K562 (cell line): ENCODE measurements around the gene KTI12. TPM values are rescaled to one million over a fixed set of nuclear protein-coding genes. Genes with fewer than 3 reads are reported as not detected.

ENCODE experiments used
- CAMTA2 ChIP-seq: fragments of 250-450 bp; sonication (Bioruptor Pico); conservative IDR thresholded peaks from 2 replicates; pipeline ENCODE4 v1.5.1; 2022
- CBFB ChIP-seq: sonication (generic); formaldehyde crosslinking; IDR thresholded peaks from 2 replicates; pipeline ENCODE4 v1.4.0; 2020; ENCODE audit warnings: mild to moderate bottlenecking, missing genetic modification reagents
- CC2D1A ChIP-seq: fragments of 450-650 bp; IDR thresholded peaks from 2 replicates; pipeline ENCODE4 v1.6.1; 2017; ENCODE audit warnings: mild to moderate bottlenecking
- CREB1 ChIP-seq, 2 experiments: sonication (generic) in 1 of 2; formaldehyde crosslinking in 1 of 2; IDR thresholded peaks; 2 replicates each; pipeline versions ENCODE4 v1.6.1 to v1.8.0; 2012 to 2022; ENCODE audit warnings: inconsistent platforms in 1 of 2, mild to moderate bottlenecking in 1 of 2, missing genetic modification reagents in 1 of 2, moderate library complexity in 1 of 2
- CREB3L1 ChIP-seq: fragments of 450-650 bp; IDR thresholded peaks from 2 replicates; pipeline ENCODE4 v1.6.1; 2014; ENCODE audit warnings: low read depth, mild to moderate bottlenecking, moderate library complexity, borderline replicate concordance
- EP300 ChIP-seq: IDR thresholded peaks from 2 replicates; pipeline ENCODE4 v1.6.1; 2012; ENCODE audit warnings: low read length, improper control_type of control experiment
- HNRNPL ChIP-seq: fragments of 200-400 bp; formaldehyde crosslinking; IDR thresholded peaks from 2 replicates; pipeline ENCODE4 v1.6.1; 2017; ENCODE audit warnings: low read depth, mild to moderate bottlenecking, low read length
- KLF6 ChIP-seq: fragments of 250-450 bp; sonication (Bioruptor Pico); IDR thresholded peaks from 2 replicates; pipeline ENCODE4 v1.4.0; 2020; ENCODE audit warnings: mild to moderate bottlenecking, moderate library complexity, borderline replicate concordance
- MTA1 ChIP-seq: fragments of 450-650 bp; IDR thresholded peaks from 2 replicates; pipeline ENCODE4 v1.6.1; 2017; ENCODE audit warnings: borderline replicate concordance
- MYC ChIP-seq, 2 experiments: fragments of 250-450 bp in 1 of 2; sonication (Bioruptor Pico) in 1 of 2; IDR thresholded peaks; 2 replicates each; pipeline versions ENCODE4 v1.5.1 to v1.6.1; 2012 to 2021; ENCODE audit warnings: low read depth in 2 of 2, borderline replicate concordance in 1 of 2, improper control_type of control experiment in 1 of 2, low read length in 1 of 2, mild to moderate bottlenecking in 1 of 2, moderate library complexity in 1 of 2
- NR2C1 ChIP-seq, 2 experiments: fragments of 450-650 bp; IDR thresholded peaks; 2 replicates each; pipeline ENCODE4 v1.6.1; 2017; ENCODE audit warnings: mild to moderate bottlenecking in 2 of 2, antibody characterized with exemption in 1 of 2, inconsistent platforms in 1 of 2, missing compliant biosample characterization in 1 of 2, missing genetic modification characterization in 1 of 2
- POLR2B ChIP-seq: fragments of 450-650 bp; IDR thresholded peaks from 2 replicates; pipeline ENCODE4 v1.6.1; 2018; ENCODE audit warnings: low read depth; ENCODE audit not compliant: partially characterized antibody
- RBM22 ChIP-seq: fragments of 200-400 bp; formaldehyde crosslinking; IDR thresholded peaks from 2 replicates; pipeline ENCODE4 v1.6.1; 2018; ENCODE audit warnings: low read length, low read depth; ENCODE audit not compliant: poor library complexity, severe bottlenecking
- SLC30A9 ChIP-seq: fragments of 250-450 bp; sonication (Bioruptor Pico); IDR thresholded peaks from 2 replicates; pipeline ENCODE4 v1.8.0; 2022; ENCODE audit warnings: mild to moderate bottlenecking, moderate library complexity
- TSHZ1 ChIP-seq: fragments of 250-450 bp; sonication (Bioruptor Pico); IDR thresholded peaks from 2 replicates; pipeline ENCODE4 v1.4.0; 2020; ENCODE audit warnings: mild to moderate bottlenecking, moderate library complexity
- U2AF1 ChIP-seq: fragments of 200-400 bp; formaldehyde crosslinking; optimal IDR thresholded peaks from 2 replicates; pipeline ENCODE3; 2017; ENCODE audit warnings: mild to moderate bottlenecking, low read depth, low read length, moderate library complexity
- ZNF121 ChIP-seq: sonication (generic); formaldehyde crosslinking; conservative IDR thresholded peaks from 2 replicates; pipeline ENCODE4 v1.8.0; 2022; ENCODE audit warnings: missing genetic modification reagents
- ZNF175 ChIP-seq: fragments of 200-800 bp; sonication (Bioruptor generic); IDR thresholded peaks from 2 replicates; pipeline ENCODE4 v1.6.1; 2016; ENCODE audit warnings: low read depth, mild to moderate bottlenecking, missing genetic modification characterization, missing compliant biosample characterization
- ZNF280B ChIP-seq: fragments of 250-450 bp; sonication (Bioruptor Pico); IDR thresholded peaks from 2 replicates; pipeline ENCODE4 v1.5.1; 2021; ENCODE audit warnings: mild to moderate bottlenecking
- polyA plus RNA-seq, 8 experiments: library from polyadenylated mRNA; depleted of rRNA in 4 of 8; stranded (reverse) in 5 of 8; unstranded in 3 of 8; fragments of >200 nt; fragmentation: Nextera tagmentation in 2 of 8; fragmentation: Illumina TruSeq in 1 of 8; extraction: Ambion mirVana in 2 of 8; extraction: Trizol in 1 of 8; gene quantifications; 2 replicates each; pipeline versions ENCODE4 v1.2.1 to v1.2.3, GENCODE V29; 2011 to 2014; ENCODE audit warnings: inconsistent platforms in 1 of 8, missing spikeins in 1 of 8
- total RNA-seq, 7 experiments: library from RNA; depleted of rRNA in 6 of 7; stranded (reverse); fragments of >200 nt in 6 of 7; fragmentation: Illumina TruSeq in 2 of 7; extraction: Trizol in 2 of 7; gene quantifications; 2 replicates each; pipeline versions ENCODE4 v1.2.1 to v1.2.3, GENCODE V29; 2011 to 2021; ENCODE audit warnings: low replicate concordance in 1 of 7

Gene KTI12
- total and polyA plus RNA-seq, 9 of the 15 experiments (the other 6 are each of a cell fraction or from before 2014, with no cell fraction given): 3.1 to 22.8 (median 11.6) TPM

GRCh38 chr1:52055066-52055865 lies 21.7 kb upstream of the KTI12 start, which contains the start of gene TXNDC12 (continued):
- TF ChIP-seq MYC (IDR thresholded peaks at IDR 0.05; ENCODE audit: low read depth, low read length): peak; percentile 67
- no peak; the same call in 1 of the 2 replicates for TF ChIP-seq MYC (CRISPR knock-in tag; IDR thresholded peaks at IDR 0.05; ENCODE audit: borderline replicate concordance, low read depth)
- TF ChIP-seq TSHZ1 (CRISPR knock-in tag): no peak
- peak; percentile 83 for TF ChIP-seq EP300
- peak; percentile 94 for TF ChIP-seq POLR2B
- peak; percentile 90; the same call in 1 of the 2 replicates for TF ChIP-seq CAMTA2 (CRISPR knock-in tag)
- TF ChIP-seq CC2D1A: peak; percentile 97
- 0 out of 2 replicates have a peak, but pooled peaks have one; percentile 4 for TF ChIP-seq NR2C1 (IDR thresholded peaks at IDR 0.05)
- TF ChIP-seq NR2C1 (tag; IDR thresholded peaks at IDR 0.05): no peak
- TF ChIP-seq SLC30A9 (CRISPR knock-in tag): no peak
- no peak for TF ChIP-seq ZNF280B
- peak; percentile 91 for TF ChIP-seq CBFB (CRISPR knock-in tag)
- no peak for TF ChIP-seq MTA1
- no peak for TF ChIP-seq CREB3L1
- no peak for TF ChIP-seq HNRNPL
- TF ChIP-seq ZNF175: peak; percentile 46; the same call in 1 of the 2 replicates
- 0 out of 2 replicates have a peak, but pooled peaks have one; percentile 42 for TF ChIP-seq KLF6 (CRISPR knock-in tag)
- TF ChIP-seq CREB1 (IDR thresholded peaks at IDR 0.05): peak; percentile 58; the same call in 1 of the 2 replicates
- TF ChIP-seq CREB1 (CRISPR knock-in tag; IDR thresholded peaks at IDR 0.05): no peak
- TF ChIP-seq U2AF1: no peak
- no peak for TF ChIP-seq ZNF121
- no peak for TF ChIP-seq RBM22
